Stimulated activated CD4-positive, alpha-beta T cell treated with anti-CD3 and anti-CD28 coated beads, Interleukin-2, amount 100 ng/mL, for 4 hours (primary cell): ENCODE results near the gene SDK1.

Experiments used
- DNase-seq: peaks from one replicate; pipeline ENCODE4 v3.0.0-alpha.2; 2020; ENCODE audit warnings: low read depth

Gene SDK1

DNA sequence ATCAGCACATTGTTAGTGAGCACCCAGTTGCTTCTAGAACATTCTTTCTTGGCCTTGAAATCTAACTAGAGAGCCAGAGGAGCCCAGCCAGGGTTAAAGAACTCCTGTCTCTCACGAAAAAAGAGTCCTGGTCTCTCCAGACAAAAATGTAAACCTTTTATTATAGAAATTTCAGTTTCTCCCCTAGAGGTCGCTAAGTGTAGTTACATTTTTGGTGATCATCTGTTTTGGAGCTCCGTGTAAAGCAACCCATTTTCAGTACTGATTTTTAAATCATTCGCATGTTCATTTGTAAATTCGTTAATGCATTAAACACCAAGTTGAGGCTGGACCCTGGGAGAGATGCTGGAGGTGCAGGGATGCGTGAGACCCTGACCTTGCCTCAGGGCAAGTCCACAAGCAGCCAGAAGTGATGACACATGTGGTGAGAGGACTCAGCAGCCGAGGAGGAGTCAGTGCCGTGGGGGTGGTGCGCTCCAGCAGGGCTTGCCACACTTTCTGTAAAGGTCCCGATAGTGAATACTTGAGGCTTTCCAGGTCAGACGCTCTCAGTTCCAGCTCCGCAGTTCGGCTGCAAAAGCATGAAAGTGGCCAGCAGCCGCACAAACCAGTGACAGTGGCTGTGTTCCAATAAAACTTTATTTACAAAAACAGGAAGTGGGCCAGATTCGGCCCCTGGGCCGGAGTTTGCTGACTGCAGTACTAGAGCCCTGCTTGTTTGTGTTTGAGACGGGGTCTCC is 802.5 kb downstream of the SDK1 start:
- DNase-seq: no peak

DNA sequence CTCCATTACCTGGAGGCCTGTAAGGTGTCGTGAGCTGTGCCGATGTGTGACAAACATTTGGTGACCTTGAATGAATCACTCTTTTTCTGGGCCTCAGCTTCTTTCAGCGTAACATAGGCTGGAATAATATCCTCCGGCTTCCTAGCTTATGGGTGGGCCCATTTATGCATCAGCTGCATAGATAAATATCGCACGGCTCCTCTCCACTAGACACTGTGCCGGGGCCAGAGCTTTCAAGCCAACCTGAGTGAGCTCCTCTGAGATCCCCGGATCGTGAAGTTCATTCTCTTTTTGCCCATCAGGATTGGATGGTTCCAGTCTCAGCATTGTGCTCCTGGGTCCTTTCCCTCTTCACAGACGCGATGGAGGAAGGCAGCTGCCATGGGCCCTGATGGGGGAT is 806.8 kb downstream of the SDK1 start:
- DNase-seq: no peak

DNA sequence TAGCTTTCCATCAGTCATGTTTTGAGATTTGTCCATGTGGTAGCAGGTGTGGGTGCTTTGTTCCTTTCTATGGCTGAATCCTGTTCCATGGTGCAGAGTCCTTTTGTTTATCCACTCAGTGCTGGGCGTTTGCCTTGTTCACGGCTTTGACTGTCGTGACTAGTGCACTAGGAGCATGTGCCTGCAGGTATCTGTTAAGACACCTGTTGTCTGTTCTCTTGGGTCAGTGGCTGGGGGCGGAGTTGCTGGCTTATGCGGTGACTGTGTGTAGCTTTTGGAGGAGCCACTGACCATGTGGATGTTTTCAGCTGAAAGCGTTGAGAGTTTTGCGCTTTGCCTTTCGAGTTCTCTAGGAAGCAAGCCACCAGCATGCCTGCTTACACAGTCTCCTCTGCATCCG is 807.9 kb downstream of the SDK1 start:
- DNase-seq: no peak

DNA sequence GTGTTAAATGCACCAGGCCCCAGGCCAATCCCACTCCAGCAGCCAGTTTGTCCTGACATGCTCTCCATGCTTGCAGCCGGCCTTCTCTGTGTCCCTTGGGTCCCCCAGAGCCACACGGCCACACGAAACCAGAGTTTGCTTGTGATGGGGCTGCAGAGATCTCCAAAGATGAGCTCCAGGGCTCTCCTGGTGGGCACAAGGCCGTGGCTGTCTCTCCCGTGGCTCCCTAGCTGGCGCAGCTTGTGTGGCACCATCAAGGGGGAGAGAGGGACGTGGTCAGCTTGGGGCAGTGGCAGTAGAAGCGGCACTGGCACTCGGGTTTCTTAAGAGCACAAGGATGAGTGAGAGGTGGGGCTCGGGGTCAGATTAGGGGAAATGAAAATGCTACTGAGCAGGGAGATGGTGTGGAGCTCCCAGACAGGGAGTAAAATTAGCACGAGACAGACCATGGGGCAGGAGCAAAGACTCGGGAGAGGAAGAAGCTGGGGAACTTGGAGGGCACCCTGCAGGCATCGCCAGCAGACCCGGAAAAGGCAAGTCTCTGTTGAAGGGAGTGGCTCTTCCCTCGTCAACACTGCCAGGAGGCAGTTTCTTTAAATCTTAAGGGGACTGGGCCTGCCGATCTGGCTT is 808.5 kb downstream of the SDK1 start:
- no peak for DNase-seq

DNA sequence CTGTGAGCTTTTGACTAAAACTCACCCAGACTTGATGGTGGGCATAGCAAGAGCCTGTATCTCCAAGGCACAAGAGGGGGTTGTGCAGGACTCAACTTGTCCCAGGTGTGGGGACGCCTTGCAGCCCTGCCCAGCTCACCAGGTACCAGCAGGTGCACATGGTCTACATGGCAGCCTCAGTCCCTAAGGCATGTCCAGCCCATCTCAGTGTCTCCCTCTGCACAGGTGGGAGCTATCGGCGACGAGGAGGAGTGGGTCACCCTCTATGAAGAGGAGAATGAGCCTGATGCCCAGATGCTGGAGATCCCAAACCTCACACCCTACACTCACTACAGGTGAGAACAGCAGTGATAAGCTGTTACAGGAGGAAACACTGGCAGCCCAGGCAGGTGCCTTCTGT is 809.4 kb downstream of the SDK1 start:
- DNase-seq: no peak

DNA sequence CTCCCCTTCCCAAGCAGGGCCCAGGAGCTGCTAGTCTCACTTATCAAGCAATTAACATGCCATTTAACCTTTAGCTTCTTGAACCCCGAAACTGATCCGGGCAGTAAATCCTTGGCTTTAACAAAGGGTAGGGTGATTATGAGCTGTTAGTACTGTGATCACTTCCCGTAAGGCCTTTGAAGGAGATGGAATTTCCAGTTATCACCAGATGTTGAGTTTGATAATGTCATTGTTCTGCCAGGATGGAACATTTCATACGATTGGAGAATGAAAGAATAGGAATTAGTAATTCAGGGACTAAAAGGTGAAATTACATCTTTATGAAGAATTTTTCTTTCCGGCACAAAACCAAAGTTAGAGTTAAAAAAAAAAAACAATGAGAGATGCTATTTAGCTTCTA is 810.1 kb downstream of the SDK1 start:
- no peak for DNase-seq

DNA sequence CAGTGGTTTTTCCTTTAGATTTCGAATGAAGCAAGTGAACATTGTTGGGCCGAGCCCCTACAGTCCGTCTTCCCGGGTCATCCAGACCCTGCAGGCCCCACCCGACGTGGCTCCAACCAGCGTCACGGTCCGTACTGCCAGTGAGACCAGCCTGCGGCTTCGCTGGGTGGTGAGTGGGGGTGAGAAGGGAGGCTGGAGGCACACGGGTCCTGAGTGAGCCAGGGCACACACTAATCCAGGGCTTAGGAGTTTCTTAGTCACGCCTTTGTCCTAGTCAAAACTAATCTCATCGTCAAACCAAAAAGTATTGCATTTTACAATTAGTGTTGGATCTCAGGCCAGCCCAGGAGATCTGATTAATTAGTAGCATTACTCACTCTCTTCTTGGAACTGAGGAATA is 812.2 kb downstream of the SDK1 start:
- DNase-seq: no peak

DNA sequence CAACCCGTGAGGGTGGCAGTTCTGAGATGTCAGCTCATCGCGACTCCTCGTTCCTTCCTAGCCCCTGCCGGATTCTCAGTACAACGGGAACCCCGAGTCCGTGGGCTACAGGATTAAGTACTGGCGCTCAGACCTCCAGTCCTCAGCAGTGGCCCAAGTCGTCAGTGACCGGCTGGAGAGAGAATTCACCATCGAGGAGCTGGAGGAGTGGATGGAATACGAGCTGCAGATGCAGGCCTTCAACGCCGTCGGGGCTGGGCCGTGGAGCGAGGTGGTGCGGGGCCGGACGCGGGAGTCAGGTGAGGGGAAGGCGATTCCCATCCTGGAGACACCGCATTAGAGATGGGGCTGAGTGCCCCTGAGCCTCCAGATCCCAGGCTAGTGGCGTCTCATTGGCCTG is 812.9 kb downstream of the SDK1 start:
- DNase-seq: no peak

DNA sequence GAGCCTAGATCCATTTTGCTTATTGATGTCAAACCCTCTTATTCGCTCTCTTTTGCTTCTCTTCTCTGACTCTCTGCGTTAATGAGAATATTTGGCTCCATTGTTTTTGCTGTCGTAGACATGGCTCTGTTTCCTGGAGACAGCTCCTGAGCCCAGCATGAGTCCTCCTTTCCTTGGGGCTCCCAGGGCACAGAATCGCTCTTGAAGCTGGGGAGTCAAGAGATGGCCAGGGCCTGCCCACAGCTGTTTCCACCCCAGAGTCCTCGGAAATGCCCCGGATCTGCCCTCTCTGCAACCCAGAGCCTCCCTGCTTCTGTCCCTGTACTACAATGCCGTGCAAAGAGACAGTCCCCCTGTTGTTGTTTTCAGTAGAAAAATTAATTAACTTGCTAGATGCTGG is 814.4 kb downstream of the SDK1 start:
- DNase-seq: no peak

DNA sequence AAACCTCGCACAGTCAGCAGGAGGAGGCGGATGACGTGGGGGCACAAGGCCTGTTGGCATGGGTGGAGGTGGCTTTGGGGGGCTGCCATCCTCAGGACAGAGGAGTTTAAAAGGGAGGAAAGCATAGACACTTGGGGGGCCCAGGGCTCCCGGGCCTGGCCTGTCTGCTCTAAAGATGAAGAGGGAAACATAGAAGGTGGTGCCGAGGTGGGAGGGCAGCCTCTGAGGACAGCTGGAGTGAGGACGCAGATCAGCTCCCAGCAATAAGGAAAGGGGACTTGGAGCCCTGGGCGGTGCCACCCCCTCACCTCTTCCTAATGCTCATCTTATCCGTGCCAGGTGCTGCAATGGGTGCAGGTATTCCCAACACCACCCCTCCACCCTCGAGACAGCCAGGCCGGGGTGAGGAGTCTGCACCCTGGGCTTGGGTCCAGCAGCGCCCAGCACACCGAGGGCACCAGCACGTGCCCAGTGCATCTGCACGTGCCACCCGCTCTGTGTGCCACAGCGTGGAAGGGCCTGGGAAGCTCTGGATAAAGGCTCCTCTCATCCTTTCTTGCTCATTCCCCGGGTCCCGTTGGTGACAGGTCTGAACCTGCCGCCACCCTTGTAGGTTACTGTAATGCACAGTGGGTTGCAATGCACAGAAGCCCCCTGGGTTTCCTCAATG is 815.0 kb downstream of the SDK1 start:
- DNase-seq: no peak

DNA sequence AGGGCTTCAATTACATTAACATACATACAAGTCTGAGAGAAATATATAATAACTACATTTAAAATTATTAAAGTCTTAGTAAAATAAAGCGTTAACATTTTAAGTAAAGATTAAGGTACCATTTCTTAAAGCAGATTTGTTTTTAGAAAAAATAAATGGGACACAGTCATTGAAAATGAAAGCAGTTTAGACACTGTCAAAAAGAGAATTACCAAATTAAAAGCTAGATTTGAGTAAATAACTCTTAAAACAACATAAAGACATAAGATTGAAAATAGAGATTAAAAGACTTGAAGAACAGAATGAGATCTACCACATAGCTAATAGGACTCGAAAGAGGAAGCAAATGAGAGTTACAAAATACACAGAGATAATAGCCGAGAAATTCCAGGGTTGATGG is 818.8 kb downstream of the SDK1 start:
- DNase-seq: no peak

DNA sequence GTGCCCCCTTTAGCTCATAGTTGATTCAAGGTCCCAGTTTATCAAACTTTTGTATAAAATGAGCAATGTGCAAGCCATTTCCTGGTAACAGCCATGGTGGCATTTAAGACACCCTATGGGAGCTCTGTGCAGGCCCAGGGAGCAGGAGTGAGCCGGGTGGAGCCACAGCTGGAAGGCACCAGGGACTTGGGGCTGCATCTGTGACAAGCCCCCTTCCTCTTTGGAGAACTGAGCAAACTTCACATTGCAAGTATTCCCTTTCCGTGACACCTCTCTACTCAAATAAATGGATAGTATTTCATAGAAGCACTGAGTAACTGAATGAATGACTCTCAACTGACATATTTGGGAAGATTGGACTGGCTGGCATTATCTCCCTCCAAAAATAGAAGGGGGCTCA is 822.3 kb downstream of the SDK1 start:
- no peak for DNase-seq

DNA sequence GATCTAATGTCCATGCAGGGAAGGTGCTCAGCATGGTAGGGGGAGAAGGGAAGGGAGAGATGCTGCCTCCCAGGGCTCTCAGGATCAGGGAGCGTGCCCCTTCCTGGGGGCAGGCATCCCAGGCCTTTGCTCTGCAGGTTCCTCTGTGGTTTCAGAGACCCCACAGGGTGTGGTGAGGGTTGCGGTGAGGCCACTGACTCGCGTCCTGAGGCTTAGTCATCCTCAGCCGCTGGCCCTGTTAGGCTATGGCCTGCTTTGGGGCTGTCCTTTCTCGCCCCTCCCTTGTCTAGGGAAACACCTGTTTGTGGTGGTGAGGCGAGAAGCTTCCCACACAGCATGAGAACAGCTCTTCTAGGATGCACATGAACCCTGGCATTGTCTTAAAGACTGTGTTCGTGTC is 822.8 kb downstream of the SDK1 start:
- no peak for DNase-seq

DNA sequence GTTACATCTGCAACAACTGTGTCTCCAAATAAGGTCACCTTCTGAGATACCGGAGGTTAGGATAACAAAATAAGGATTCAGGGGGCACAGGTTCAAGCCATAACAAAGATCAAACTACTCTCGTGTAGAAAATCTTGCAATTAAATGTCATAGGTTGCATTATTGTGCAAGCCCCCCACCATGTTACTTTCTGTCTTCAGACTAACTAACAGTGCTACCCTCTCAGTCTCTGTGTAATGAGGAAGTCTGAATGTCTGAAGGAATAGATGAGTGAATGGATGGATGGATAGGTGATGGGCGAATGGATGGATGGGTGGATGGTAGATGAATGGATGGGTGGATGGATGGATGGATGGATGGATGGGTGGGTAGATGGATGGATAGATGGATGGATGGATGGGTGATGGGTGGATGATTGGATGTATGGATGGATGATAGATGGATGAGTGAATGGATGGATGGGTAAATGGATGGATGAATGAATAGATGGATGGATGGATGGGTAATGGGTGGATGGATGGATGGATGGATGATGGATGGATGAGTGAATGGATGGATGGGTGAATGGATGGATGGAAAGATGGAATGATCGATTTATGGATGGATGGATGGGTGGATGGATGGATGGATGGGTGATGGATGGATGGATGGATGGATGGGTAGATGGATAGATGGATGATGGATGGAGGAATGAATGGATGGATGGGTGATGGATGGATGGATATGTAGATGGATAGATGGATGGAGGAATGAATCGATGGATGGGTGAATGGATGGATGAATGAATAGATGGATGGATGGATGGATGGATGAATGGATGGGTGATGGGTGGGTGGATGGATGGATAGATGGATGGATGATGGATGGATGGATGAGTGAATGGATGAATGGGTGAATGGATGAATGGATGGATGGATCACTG is 823.8 kb downstream of the SDK1 start:
- no peak for DNase-seq

DNA sequence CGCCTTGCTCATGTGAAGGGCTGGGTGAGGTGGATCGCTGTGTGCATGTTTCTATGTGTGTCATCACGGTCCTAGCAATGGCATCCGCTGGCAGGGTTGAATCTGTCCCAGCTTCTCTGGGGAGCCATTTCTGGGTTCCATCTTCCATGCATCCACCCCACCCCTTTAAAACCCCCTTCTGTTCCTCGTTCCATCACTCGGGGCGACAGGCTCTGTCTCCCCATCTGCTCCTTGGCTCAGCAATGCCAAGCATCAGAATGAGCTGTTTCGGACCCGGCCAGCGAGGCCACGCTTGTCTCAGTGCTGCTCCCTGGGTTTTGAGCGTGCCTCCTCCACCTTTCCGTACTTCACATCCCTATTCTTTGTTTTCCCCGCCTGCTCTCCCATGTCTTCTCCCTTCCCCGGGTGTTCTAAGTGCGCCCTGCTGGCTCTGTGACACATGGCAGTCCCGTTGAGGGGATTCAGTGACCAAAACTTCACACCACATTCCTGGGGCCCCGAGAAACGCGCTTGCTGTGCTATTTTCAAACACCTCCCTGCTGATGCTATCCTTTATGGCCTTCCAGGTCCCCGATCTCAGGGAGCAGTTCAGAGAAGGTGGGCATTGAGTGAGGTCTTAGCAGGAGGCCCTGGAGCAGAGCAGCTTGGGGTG is 827.0 kb downstream of the SDK1 start:
- DNase-seq: no peak

DNA sequence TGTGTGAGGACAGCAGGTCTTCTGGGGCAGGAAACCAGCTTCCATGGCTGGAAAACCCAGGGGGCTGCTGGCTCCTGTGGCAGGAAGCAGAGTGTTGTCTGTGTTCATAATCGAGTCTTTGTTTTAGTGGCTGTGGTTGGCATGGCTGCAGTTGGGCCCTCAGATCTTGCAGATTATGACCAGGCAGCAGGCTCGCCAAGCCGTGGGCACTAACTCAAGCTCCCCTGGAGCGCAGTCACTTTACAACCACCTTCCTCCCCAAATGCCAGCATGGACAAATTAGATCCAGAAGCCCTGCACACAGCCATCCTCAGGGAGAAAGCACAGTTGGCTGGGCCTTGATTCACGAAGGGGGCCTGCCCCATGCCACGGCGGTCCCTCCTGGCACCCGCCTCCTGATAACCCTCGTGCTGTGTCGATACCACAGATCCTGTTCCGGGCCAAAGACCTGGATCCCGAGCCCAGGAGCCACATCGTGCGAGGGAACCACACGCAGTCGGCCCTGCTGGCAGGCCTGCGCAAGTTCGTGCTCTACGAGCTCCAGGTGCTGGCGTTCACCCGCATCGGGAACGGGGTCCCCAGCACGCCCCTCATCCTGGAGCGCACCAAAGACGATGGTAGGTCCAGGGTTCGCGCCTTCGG is 828.5 kb downstream of the SDK1 start:
- no peak for DNase-seq

DNA sequence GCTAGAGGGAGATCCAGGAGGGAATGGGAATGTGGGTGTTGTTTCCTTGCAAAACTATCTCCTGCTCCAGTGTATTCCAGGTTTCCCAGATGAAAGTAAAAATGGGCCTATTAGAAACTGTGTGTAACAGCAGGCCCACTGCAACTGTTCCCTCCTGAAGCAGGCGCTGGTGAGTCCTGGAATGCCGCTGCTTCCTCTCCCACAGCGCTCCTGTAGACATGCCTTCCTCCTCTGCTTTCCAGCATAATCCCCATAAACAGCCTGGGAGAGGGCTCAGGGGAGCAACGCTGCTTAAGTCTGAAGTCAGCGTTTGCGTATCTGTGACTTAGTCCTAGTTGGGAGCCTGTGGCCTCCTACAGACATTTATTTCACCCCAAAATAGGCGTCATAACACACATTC is 830.0 kb downstream of the SDK1 start:
- no peak for DNase-seq

DNA sequence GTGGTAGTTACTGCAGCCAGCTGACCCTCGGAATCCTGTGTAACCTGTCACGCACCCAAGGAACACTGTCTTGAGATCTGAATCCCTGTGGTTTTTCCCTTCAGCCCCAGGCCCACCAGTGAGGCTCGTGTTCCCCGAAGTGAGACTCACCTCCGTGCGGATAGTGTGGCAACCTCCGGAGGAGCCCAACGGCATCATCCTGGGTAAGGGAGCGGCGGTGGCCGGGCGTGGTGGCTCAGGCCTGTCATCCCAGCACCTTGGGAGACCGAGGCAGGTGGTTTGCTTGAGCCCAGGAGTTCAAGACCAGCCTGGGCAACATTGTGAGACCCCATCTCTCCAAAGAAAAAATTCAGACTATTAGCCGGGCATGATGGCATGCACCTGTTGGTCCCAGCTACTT is 831.2 kb downstream of the SDK1 start:
- no peak for DNase-seq

DNA sequence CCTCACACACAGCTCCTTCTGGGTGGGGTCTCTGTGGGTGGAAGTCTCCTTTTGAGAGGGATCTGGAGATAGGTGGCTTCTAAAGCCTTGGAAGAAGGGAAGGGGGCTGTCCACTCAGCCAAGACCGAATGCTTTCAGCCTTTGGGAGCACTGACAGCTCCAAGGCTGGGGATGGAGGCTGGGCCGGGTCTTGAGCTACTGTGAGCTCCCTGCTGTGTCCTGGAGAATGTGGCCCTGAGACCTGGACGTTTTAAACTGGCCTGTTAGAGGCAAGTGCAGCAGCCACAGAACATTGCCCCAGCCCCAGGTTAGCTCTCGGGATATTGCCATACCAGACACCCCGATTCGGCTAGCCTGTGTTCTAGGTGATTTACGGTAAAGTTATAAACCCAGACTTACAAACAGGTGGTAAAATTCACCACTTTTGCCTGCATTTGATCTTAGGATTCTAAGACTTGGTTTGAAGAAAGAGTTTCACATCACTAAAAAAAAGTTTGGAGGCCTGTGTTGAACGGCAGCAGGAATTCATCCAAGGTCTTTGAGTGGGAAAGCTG is 832.5 kb downstream of the SDK1 start:
- no peak for DNase-seq

DNA sequence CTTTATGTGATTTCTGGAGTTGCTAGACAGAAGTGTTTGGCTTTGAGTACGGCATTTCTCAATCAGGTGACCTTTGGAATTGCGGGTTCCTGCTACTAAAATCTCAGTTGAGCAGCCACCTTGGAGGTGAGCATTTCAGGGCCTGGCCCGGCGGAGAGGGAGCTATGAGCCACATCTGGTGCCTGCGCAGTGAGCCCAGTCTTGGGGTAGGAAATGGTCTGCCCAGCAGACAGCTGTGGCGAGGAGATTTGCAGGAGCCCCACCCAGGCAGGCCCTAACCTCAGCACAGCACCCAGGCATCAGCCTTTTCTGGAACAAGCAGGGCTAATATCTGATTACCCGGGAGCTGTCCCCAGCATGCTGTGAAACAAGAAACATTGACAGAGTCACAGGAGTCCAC is 833.2 kb downstream of the SDK1 start:
- DNase-seq: no peak

DNA sequence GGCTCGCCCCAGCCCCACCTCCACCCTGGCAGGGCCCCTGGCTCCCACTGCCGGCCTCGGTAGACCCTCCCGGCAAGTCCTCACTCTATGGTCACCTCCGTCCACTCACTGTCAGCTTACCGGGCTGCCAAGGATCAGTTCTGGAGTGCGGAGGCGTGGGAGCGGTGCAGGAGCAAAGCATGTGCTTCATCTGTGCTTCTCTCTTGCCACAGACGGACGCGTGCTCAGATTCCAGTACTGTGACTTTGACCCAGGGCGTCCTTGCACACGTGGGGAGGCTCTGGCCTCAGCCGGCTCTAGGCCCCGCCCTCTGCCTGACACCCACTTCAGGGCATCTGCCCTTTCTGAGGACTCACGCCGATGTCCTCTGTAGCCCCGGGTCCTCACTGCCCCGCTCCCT is 833.6 kb downstream of the SDK1 start:
- DNase-seq: no peak
